Osteoblast (primary cell): ENCODE measurements around the gene DDX20. TPM values are rescaled to one million over a fixed set of nuclear protein-coding genes. Genes with fewer than 3 reads are reported as not detected.

Source experiments
- DNase-seq: peaks from one replicate; pipeline ENCODE4 v3.0.0; 2011; ENCODE audit warnings: low spot score, mixed read lengths; ENCODE audit not compliant: insufficient read length; ENCODE audit errors: missing footprints
- H2AFZ ChIP-seq: 2 replicates; pipeline ENCODE4 v1.6.0; 2011; ENCODE audit warnings: mild to moderate bottlenecking, low read length
- H3K27ac ChIP-seq: 2 replicates; pipeline ENCODE4 v1.5.1; 2011; ENCODE audit warnings: mild to moderate bottlenecking, low read depth, low read length, moderate library complexity
- H3K27me3 ChIP-seq: 2 replicates; pipeline ENCODE4 v1.6.0; 2012; ENCODE audit warnings: mild to moderate bottlenecking, control low read depth, inconsistent platforms, low read length, moderate library complexity; ENCODE audit not compliant: insufficient read depth
- H3K36me3 ChIP-seq: 2 replicates; pipeline ENCODE4 v1.5.1; 2011; ENCODE audit warnings: mild to moderate bottlenecking, low read length, control low read depth, moderate library complexity; ENCODE audit not compliant: insufficient read depth
- H3K4me1 ChIP-seq: 2 replicates; pipeline ENCODE4 v1.5.1; 2011; ENCODE audit warnings: mild to moderate bottlenecking, low read length, control low read depth, moderate library complexity; ENCODE audit not compliant: insufficient read depth
- H3K4me2 ChIP-seq: 2 replicates; pipeline ENCODE4 v1.6.0; 2011; ENCODE audit warnings: mild to moderate bottlenecking, low read length; ENCODE audit not compliant: insufficient read depth
- H3K4me3 ChIP-seq: fragments of 200-600 bp; sonication (generic); 3 replicates; pipeline ENCODE4 v1.5.1; 2012; ENCODE audit warnings: mild to moderate bottlenecking, low read length, inconsistent platforms; ENCODE audit not compliant: insufficient read depth
- H3K79me2 ChIP-seq: 2 replicates; pipeline ENCODE4 v1.6.0; 2012; ENCODE audit warnings: mild to moderate bottlenecking, low read length, control low read depth, inconsistent platforms; ENCODE audit not compliant: insufficient read depth
- H3K9me3 ChIP-seq: 2 replicates; pipeline ENCODE4 v1.5.1; 2011; ENCODE audit warnings: low read depth, low read length, control low read depth
- H4K20me1 ChIP-seq: 2 replicates; pipeline ENCODE4 v1.6.0; 2012; ENCODE audit warnings: mild to moderate bottlenecking, low read length, control low read depth; ENCODE audit not compliant: insufficient read depth
- total RNA-seq: library from RNA; depleted of rRNA; stranded (reverse); fragments of >200 nt; gene quantifications from 2 replicates; pipeline ENCODE4 v1.2.3, GENCODE V29; 2012
- TF ChIP-seq, protein P1 (sequence below): IDR thresholded peaks from 2 replicates; pipeline ENCODE4 v1.5.1; 2011; ENCODE audit warnings: mild to moderate bottlenecking, low read depth, low read length, moderate library complexity; ENCODE audit errors: extremely low read depth

Gene DDX20
- total RNA-seq, 1 donor = 15.6 TPM

DNA sequence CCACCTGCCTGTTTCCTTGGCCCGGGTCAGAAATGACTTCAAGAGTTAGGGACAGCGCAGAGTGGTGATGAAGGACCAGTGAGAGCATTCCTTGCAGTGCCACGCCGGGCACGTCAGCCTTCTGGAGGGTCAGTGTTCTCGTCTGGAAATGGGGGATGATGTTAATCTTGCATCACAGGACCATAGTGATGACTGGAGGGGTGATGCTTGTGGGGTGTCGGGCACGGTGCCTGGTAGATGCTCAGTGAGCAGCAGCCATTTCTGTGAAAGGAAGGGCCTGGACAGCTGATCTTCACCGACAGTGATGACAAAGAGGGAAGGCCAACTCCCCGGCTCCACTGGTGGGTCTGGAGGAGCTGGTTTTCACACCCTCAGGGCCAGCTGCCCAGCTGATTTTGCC, 56.2 kb downstream of the DDX20 start:
- no peak overlapping the region for H3K4me2 ChIP-seq
- no peaks in the 10 kb centered on the region for H3K9me3 ChIP-seq
- H3K36me3 ChIP-seq = no peaks in the 10 kb centered on the region
- H3K27ac ChIP-seq = no peak overlapping the region
- no peaks in the 10 kb centered on the region for H3K27me3 ChIP-seq
- DNase-seq = no peak
- no peaks in the 10 kb centered on the region for H4K20me1 ChIP-seq
- no peak overlapping the region for H3K4me3 ChIP-seq
- no peak overlapping the region for H2AFZ ChIP-seq
- TF ChIP-seq, protein P1, sequence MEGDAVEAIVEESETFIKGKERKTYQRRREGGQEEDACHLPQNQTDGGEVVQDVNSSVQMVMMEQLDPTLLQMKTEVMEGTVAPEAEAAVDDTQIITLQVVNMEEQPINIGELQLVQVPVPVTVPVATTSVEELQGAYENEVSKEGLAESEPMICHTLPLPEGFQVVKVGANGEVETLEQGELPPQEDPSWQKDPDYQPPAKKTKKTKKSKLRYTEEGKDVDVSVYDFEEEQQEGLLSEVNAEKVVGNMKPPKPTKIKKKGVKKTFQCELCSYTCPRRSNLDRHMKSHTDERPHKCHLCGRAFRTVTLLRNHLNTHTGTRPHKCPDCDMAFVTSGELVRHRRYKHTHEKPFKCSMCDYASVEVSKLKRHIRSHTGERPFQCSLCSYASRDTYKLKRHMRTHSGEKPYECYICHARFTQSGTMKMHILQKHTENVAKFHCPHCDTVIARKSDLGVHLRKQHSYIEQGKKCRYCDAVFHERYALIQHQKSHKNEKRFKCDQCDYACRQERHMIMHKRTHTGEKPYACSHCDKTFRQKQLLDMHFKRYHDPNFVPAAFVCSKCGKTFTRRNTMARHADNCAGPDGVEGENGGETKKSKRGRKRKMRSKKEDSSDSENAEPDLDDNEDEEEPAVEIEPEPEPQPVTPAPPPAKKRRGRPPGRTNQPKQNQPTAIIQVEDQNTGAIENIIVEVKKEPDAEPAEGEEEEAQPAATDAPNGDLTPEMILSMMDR = no peak
- no peaks in the 10 kb centered on the region for H3K79me2 ChIP-seq
- no peaks in the 10 kb centered on the region for H3K4me1 ChIP-seq

DNA sequence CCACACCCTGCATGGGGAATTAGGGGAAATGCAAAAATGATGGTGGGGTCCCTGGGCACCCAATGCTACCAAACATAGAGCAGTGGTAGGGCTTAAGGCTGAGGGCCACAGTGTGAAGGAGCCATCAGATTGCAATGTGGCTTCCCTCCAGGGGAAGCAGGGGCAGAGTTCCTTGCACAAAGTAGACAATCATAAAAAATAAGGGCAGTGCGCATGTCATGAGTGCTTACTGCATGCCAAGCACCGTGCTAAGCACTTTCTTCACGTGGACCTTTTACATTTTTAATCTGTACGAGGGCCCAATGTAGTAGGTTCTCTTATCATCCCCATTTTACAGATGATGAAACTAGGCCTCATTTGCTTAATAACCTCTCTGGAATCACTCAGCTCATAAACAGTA, 56.6 kb downstream of the DDX20 start:
- Histone ChIP-seq H3K27me3 (no peaks in the 10 kb centered on the region), H3K9me3 (no peaks in the 10 kb centered on the region), H4K20me1 (no peaks in the 10 kb centered on the region), H3K27ac (no peak overlapping the region), H3K4me1 (no peaks in the 10 kb centered on the region), H3K36me3 (no peaks in the 10 kb centered on the region), H3K4me3 (no peak overlapping the region), H3K79me2 (no peaks in the 10 kb centered on the region), H3K4me2 (no peak overlapping the region), H2AFZ (no peak overlapping the region)
- DNase-seq = no peak
- TF ChIP-seq, protein P1 = no peak

DNA sequence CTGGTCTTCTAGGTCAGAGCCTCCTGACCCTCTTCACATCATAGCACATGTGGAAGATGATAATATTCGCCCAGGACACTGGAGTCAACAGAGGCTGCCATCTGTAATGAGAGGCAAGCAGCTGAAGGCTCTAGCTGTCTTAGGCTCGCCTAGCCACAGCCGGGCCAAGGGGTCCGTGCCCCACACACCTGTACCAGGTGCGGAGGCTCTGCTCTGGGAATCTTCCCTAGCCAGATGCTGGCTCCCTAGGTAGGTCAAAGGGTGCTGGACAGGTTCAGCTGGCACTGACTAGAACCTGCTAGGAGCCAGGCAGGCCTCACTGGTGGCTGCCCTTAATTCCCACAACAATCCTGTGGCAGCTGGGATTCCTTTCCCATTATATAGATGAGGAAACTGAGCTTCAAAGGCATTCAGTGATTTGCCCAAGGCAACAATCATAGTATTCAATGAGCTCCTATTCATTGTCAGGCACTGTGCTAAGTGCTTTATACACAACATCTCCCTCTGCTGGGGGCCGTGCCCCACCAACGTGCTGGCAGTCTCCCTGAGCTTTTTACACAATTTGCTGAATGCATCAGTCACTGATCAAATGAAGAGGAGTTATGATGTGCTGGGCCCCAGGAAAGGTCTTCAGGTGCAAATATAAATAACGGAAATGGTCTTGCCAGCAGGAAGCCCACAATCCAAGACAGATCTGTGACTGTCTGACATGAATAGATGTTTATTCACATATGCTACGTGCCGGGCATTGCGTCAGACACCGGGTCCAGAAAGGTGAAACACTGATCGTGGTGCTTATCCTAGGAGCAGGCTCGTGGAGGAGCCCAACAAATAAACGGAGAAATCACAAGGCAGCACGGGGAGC, 58.0 kb downstream of the DDX20 start:
- Histone ChIP-seq H3K27ac (no peak overlapping the region), H3K27me3 (no peaks in the 10 kb centered on the region), H3K79me2 (no peaks in the 10 kb centered on the region), H3K4me1 (no peaks in the 10 kb centered on the region), H3K36me3 (no peaks in the 10 kb centered on the region), H3K4me3 (no peak overlapping the region), H4K20me1 (no peaks in the 10 kb centered on the region), H2AFZ (no peak overlapping the region), H3K4me2 (no peak overlapping the region), H3K9me3 (no peaks in the 10 kb centered on the region)
- TF ChIP-seq, protein P1 = peak; percentile 21
- no peak for DNase-seq

DNA sequence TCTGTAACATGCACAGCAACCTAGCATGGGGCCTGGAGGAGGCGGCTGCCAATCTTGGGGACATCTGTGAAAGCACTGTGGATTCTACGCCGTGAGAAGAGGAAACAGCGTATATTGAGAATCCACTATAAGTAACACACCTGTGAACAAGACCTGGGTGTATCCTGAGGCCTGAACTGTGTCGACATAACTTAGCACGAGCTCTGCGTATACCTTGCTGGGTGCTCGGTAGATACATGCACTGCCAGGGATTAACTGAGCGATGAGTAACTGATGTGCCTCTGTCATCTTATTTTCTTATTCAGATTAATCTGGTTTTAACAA, 58.6 kb downstream of the DDX20 start:
- Histone ChIP-seq H3K36me3 (no peaks in the 10 kb centered on the region), H3K79me2 (no peaks in the 10 kb centered on the region), H3K4me2 (no peak overlapping the region), H4K20me1 (no peaks in the 10 kb centered on the region), H2AFZ (no peak overlapping the region), H3K27me3 (no peaks in the 10 kb centered on the region), H3K27ac (no peak overlapping the region), H3K9me3 (no peaks in the 10 kb centered on the region), H3K4me3 (no peak overlapping the region), H3K4me1 (no peaks in the 10 kb centered on the region)
- DNase-seq = no peak
- TF ChIP-seq, protein P1 = no peak
